Measurements from ENCODE around the gene PRADC1.

DNA sequence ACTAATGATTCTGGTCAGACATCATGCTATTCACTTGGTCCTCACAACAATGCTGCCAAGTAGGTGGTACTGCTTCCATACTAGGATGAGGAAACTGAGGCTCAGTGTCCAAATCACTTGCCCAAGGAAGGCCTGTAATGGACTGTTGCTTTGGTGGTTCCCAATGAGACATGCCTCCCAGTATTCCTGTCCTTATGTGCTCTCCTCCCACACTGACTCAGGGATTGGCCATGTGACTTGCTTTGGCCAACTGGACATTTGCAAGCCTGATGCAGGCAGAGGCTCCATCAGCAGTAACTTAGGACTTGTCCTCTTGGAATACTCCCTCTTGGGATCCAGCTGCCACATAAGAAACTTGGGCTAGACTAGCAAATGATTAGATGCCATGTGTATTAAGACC is 48.2 kb upstream of the PRADC1 start:
- TF ChIP-seq, protein P1, sequence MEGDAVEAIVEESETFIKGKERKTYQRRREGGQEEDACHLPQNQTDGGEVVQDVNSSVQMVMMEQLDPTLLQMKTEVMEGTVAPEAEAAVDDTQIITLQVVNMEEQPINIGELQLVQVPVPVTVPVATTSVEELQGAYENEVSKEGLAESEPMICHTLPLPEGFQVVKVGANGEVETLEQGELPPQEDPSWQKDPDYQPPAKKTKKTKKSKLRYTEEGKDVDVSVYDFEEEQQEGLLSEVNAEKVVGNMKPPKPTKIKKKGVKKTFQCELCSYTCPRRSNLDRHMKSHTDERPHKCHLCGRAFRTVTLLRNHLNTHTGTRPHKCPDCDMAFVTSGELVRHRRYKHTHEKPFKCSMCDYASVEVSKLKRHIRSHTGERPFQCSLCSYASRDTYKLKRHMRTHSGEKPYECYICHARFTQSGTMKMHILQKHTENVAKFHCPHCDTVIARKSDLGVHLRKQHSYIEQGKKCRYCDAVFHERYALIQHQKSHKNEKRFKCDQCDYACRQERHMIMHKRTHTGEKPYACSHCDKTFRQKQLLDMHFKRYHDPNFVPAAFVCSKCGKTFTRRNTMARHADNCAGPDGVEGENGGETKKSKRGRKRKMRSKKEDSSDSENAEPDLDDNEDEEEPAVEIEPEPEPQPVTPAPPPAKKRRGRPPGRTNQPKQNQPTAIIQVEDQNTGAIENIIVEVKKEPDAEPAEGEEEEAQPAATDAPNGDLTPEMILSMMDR (IDR thresholded peaks at IDR 0.05) = no peak
- no peak for TF ChIP-seq POLR2AphosphoS5 (IDR thresholded peaks at IDR 0.05)
- TF ChIP-seq POLR2A (IDR thresholded peaks at IDR 0.05; ENCODE audit: low read depth) = no peak
- no peak for TF ChIP-seq EP300 (IDR thresholded peaks at IDR 0.05)

Data from esophagus muscularis mucosa (tissue), 4 donors.